Retina (tissue), 1 donor: ENCODE measurements around the gene CNTN5.
"Not testable (repeated sequence)": the region's sequence is repeated elsewhere in the genome, so short reads cannot be mapped to it uniquely, and the experiment has no call there.

ENCODE experiments used
- DNase-seq: peaks from one replicate; pipeline ENCODE4 v3.0.0-alpha.2; 2016

The CNTN5 gene

DNA sequence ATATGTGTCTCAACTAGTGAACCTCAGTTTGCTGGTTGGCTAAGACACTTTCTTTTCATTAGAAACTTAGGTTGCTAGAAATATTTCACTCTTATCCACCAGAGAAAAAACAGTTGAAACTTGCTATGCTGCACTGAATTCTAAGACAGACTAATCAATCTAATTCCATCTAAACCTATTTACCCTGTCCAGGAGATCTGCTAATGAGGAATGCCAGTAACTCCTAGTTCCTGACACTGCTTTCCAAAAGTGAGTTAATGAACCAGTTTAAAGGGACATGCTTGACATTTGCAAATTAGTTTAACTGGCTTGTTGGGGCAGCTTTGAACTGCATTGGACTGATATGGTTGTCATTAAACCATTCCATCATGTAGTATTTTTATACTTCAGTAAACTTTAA is 258.5 kb downstream of the CNTN5 start:
- peak; percentile 39 for DNase-seq

DNA sequence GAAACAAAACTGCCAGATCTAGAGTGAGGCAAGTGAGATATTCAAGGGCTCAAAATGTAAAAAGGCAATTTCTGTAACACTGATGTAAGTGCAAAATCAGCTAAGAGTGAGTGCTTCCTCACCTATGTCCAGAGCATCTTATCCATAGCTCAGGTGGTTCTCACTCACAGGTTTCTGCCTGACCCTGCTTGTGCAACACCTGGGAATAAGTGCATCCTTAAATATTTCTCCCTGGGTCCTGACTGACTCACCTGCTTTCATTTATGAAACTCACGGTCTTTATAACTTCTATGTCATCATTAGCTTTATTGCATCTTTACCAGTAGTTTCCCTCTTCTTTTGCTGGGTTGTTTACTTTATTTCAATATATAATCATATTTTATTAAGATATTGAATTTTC is 260.6 kb downstream of the CNTN5 start:
- no peak for DNase-seq

- not testable (repeated sequence) for DNase-seq
These were observed 277.2 kb downstream of the CNTN5 start for GRCh38 chr11:99297925-99298324.

GRCh38 chr11:99307510-99308088 is 286.9 kb downstream of the CNTN5 start:
- DNase-seq, result no peak

DNA sequence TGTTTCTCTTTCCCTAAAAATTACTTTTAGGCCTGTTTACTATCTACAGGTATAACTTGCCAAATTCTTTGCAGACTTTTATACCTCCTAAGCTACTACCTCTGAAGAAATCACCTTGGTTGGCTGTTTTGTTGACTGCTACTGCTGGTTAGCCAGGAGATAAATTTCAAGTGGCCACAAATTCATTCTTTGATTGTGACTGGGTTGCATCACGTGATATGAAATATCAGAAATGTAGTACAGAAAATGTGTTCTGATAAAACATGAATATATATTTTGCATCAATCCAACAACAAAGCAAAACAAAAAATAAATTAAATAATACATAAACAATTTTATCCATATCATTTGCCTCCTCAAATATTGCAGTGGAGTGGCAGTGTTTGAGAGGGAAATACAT is 291.1 kb downstream of the CNTN5 start:
- no peak for DNase-seq

- DNase-seq, result peak; percentile 14
These were observed 296.2 kb downstream of the CNTN5 start for GRCh38 chr11:99316776-99317520.

GRCh38 chr11:99320769-99321290 is 300.1 kb downstream of the CNTN5 start:
- DNase-seq, result no peak

- no peak for DNase-seq
These were observed 305.1 kb downstream of the CNTN5 start for GRCh38 chr11:99325847-99326246.

GRCh38 chr11:99327066-99327465 is 306.3 kb downstream of the CNTN5 start:
- DNase-seq, result peak; percentile 20

- peak; percentile 32 for DNase-seq
These were observed 306.8 kb downstream of the CNTN5 start for GRCh38 chr11:99327527-99327926.

GRCh38 chr11:99333621-99334020 is 312.9 kb downstream of the CNTN5 start:
- DNase-seq, result no peak

GRCh38 chr11:99343117-99343516 is 322.4 kb downstream of the CNTN5 start:
- no peak for DNase-seq

GRCh38 chr11:99349151-99349673 is 328.5 kb downstream of the CNTN5 start:
- no peak for DNase-seq

DNA sequence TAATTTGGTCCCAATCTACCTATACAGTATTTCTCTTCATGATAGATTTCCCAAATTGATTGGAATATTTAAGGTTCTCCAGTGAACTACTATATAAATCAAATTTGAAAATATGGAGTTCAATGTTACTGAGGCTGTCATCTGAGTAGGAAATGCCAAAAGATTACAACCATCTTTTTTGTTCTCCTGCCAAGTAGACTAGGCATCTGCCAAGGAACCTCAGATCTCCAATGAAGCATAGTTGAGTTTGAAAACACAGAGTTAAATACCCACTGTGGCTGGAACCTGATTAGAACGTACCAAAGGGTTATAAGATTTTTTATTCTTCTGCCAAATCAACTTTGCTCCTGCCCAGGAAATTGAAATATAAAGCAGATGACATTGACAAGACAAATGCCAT is 330.9 kb downstream of the CNTN5 start:
- no peak for DNase-seq

GRCh38 chr11:99352642-99353041 is 331.9 kb downstream of the CNTN5 start:
- peak; percentile 22 for DNase-seq

DNA sequence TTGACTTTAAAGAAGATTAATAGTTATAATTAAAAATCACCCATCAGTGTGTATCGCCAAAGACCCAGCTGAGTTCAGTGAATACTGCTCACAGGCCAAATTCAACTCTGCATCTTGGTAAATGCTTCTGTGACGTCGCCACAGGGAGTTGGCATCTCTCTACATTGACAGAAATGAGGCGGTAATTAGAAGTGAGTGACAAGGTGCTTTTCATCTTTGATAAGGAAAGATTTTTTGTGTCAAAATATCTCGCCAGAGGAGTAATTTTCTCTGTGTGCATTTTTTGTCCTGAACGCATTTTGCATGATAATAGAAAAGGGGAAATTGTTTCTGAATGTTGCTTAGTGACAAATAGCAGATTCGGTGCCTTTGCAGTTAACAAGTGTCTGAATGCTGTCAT is 345.8 kb downstream of the CNTN5 start:
- DNase-seq, result no peak

GRCh38 chr11:99368583-99368982 is 347.8 kb downstream of the CNTN5 start:
- DNase-seq, result no peak

GRCh38 chr11:99370549-99371216 is 349.9 kb downstream of the CNTN5 start:
- DNase-seq, result peak; percentile 47

DNA sequence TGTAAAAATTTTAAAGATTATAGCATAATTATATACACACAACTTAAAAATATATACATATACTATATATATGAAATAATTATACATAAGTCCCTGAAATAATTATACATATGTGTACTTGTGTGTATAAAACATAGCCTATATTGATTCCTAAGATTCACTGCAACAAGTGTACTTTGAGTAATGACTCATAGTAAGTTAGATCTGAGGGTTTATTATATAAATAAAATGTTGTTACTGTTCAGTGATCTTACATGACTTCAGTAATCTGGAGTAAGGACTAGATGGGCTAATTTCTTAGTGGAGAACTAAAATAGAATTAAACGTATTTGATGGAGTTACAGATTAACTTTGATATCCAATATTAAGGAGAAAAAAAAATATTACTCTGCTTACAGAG is 350.5 kb downstream of the CNTN5 start:
- DNase-seq, result no peak

DNA sequence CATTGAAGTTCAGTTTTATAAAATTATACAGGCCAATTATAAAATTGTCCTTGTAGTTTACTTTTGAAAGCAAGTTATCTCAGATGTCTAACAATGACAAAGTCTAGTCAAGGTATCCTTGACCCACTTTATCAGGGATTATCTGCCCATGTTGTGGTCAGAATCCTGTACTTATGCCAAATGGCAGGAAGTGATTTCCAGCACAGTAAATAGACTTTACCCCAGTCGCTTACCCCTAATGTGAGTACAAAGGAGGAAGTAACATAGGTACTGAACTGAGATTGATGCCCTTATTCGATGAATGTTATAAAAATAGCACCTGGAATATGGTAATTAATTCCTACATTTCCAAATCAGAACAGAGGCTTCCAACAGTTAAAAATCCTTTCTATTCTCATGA is 355.7 kb downstream of the CNTN5 start:
- no peak for DNase-seq

- DNase-seq, result peak; percentile 74
These were observed 363.0 kb downstream of the CNTN5 start for GRCh38 chr11:99383648-99384245.

DNA sequence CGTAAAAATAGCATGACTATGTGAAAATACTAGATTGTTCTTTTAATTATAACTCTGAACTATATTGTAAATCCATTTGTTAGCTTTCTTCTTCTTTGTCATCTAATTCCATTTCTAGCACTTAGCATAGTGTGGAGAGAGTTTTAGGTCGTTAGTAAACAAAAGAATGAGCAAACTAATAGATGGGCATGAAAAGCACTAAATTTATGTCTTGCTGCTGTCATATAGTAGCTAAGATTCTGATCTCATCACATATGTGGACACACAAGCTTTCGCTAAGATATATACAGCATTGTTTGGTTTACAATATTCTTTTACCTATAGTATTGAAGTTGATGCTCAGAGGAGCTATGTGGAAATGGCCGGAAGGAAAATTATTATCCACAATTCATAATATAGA is 370.5 kb downstream of the CNTN5 start:
- DNase-seq, result no peak

DNA sequence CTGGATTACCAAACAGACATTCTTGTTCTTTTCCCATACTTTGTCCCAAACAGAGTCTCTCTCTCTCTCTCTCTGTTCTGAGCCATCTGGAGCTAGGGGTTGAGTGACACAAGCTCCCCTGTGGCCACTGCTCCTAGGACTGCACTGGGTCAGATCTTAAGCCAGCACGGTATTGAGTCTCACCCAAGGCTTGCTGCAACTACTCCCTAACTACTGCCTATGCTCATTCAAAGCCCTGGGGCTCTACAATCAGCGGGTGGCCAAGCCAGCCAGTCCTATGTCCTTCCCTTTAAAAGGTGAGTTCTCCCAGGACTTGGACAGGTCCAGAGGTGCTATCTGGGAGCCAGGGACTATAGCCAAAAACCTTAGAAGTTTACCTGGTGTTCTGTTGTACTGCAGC is 385.6 kb downstream of the CNTN5 start:
- DNase-seq, result no peak
